ENCODE results near the gene PDE6H. TPM values are rescaled to one million over a fixed set of nuclear protein-coding genes. Genes with fewer than 3 reads are reported as not detected.

Gene PDE6H
- total and polyA plus RNA-seq, 12 donors: 0.48 to 5.9 (median 1.5) TPM; not detected in 8

DNA sequence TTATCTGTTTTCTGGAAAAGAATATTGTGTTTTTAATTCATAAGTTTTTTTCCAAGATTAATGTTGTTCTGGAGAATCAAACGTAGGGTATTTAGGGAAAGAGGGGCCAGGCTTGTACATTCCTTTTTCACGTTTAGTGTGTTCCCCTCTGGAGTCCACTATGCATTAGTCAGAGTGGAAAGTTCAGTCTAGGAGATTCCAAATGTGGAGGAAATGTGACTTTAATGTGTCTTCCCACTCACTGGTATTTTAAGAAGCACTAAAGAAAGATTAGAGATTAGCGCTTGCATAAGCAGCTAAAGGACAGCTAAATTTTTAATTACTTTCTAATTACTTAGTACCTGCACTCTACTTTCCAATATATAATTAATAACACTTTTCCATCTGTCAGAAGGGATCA lies 4.4 kb upstream of the PDE6H start:
- no peak for DNase-seq
- H3K36me3 ChIP-seq (replicated peaks in 1 of 2): no peaks in the 10 kb centered on the region
- H3K27ac ChIP-seq: no peak overlapping the region
- TF ChIP-seq CTCF (IDR thresholded peaks at IDR 0.05) (no peak), POLR2A (IDR thresholded peaks at IDR 0.05) (no peak)
- no peaks in the 10 kb centered on the region for H3K27me3 ChIP-seq
- intact Hi-C loops (cut with DNase I): no loop called here
- 67 to 77% (median 73%) methylated on average over 3 of the region's 3 CpGs for WGBS, 4 donors
- H3K4me3 ChIP-seq: no peak overlapping the region
- H3K9me3 ChIP-seq (replicated peaks in 1 of 3): no peaks in the 10 kb centered on the region
- H3K4me1 ChIP-seq (replicated peaks in 1 of 2): no peaks in the 10 kb centered on the region

DNA sequence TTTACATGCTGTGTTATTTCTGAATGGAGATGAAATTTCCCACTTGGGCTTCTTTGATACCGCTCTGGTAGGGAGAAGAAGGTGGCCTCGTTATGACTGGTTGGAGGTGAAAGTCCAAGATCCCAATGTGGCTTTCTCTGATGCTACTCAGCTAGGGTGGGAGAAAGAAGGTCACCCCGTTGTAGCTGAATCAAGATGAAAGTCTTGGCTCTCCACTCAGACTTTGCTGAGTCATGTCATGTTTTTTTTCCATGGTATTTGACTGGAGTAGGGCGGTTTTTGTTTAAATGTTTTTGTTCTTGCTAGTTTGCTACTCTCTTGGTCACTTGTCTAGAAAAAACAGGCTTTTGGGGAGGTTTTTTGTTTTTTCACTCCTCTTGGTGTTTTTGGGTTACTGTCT lies 2.4 kb upstream of the PDE6H start:
- 43 to 60% (median 58%) methylated on average over 4 of the region's 4 CpGs for WGBS, 4 donors
- Histone ChIP-seq H3K36me3 (replicated peaks in 1 of 2) (no peaks in the 10 kb centered on the region), H3K27ac (no peak overlapping the region), H3K4me1 (replicated peaks in 1 of 2) (no peaks in the 10 kb centered on the region), H3K9me3 (replicated peaks in 1 of 3) (no peaks in the 10 kb centered on the region), H3K4me3 (no peak overlapping the region), H3K27me3 (no peaks in the 10 kb centered on the region)
- DNase-seq: no peak
- intact Hi-C loops (cut with DNase I): no loop called here
- TF ChIP-seq CTCF (IDR thresholded peaks at IDR 0.05) (no peak), POLR2A (IDR thresholded peaks at IDR 0.05) (no peak)

- 85 to 94% (median 87%) methylated on average over 3 of the region's 3 CpGs for WGBS, 4 donors
- Histone ChIP-seq H3K4me1 (replicated peaks in 1 of 2) (no peaks in the 10 kb centered on the region), H3K9me3 (replicated peaks in 1 of 3) (no peaks in the 10 kb centered on the region), H3K36me3 (replicated peaks in 1 of 2) (no peaks in the 10 kb centered on the region), H3K27me3 (no peaks in the 10 kb centered on the region), H3K4me3 (no peak overlapping the region), H3K27ac (no peak overlapping the region)
- TF ChIP-seq POLR2A (IDR thresholded peaks at IDR 0.05): no peak
- no peak for TF ChIP-seq CTCF (IDR thresholded peaks at IDR 0.05)
- intact Hi-C loops (cut with DNase I): no loop called here
- DNase-seq: no peak
These were observed 1.8 kb downstream of the PDE6H start for GRCh38 chr12:14974633-14975032.

GRCh38 chr12:14975457-14975856 lies 2.6 kb downstream of the PDE6H start:
- Histone ChIP-seq H3K4me3 (no peak overlapping the region), H3K27ac (no peak overlapping the region), H3K9me3 (replicated peaks in 1 of 3) (no peaks in the 10 kb centered on the region), H3K4me1 (replicated peaks in 1 of 2) (no peaks in the 10 kb centered on the region), H3K36me3 (replicated peaks in 1 of 2) (no peaks in the 10 kb centered on the region), H3K27me3 (no peaks in the 10 kb centered on the region)
- no peak for TF ChIP-seq POLR2A (IDR thresholded peaks at IDR 0.05)
- TF ChIP-seq CTCF (IDR thresholded peaks at IDR 0.05): no peak
- intact Hi-C loops (cut with DNase I): no loop called here
- no peak for DNase-seq
- WGBS, 4 donors: 78 to 87% (median 82%) methylated on average over 3 to 4 of the region's 4 CpGs

All from adrenal gland (tissue), 12 donors.